ENCODE results near the gene FIS1. TPM values are rescaled to one million over a fixed set of nuclear protein-coding genes. Genes with fewer than 3 reads are reported as not detected.

FIS1 gene
- total RNA-seq, 2 donors from 2014 or later = 166 to 181 TPM

DNA sequence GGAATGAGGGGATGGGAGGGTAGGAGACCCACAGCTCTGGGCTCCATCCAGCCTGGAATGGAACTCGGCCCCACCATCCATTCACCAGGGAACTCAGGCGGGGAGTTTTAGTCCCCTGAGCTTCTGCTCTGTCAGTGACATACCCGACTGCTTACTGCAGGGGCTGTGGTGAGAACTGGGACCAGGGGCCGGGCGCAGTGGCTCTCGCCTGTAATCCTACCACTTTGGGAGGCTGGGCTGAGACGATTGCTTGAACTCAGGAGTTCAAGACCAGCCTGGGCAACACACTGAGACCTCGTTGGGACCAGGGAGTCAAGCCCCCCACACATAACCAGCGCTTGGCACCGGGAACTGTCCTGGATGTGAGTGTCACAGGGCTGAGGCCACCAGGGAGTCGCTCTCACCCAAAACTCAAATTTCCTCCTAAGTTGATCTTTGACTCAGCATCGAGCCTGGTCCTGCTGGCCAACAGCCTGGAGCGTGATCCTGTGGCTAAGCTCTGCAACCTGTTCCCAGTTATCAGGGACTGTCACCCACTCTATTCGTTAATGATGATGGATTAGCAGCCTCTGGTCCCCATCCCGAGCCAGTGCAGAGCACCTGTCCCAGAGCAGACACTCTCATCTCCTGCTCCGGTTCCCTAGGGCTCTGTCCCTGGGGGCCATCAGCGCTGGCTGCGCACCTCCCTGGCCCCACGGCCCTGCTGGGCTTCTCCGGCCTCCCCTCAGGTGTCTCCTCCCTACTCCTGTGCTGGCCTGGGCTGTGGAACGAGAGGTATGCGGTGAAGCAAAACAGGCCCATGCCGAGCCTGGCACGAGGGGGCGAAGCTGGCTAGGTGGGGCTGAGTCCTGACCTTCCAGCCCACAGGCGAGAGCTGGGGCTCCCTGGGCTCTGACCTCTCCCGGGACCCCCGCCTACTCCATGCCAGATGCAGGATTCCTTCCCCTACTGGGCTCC, 6.4 kb downstream of the FIS1 start:
- intact Hi-C loops (cut with DNase I) = no loop called here

DNA sequence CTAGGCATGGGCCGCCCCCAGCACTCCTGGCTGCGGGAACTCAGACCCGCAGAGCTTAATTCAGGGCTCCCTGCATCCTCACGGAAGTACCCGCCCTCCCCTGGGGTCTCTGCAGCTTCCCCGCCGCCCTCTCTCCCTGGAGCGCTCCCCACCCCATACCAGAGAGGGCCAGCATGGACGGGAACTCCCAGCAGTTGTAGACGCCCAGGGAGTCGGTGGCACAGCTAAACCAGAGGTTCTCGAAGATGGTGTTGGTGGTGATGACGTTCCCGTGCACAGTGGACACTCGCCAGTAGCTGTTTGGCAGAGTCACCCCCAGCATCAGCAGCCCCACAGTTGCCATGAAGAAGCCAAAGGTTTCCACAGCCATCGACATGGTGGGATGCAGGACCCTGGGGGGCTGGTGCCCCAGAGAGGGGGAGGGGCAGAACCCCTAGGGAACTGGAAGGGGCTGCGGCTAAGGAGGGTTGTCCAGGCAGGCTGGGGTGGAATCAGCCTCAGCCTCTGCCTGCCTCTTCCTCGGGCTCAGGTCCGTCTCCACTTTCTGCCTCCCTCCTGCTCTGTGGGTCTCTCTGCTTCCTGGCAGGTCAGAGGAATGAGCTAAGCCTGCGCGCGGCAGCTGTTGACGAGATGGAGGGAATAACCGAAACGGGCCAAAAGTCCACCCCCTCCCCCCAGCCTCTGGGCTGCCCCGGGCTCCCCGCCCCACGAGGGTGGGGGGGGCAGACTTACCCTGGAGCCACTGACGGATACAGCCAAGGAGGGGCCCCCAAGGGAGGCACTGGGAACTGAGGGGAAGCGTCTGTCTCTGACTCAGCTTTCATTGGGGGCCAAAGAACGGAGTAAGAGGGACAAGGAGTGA, 7.4 kb downstream of the FIS1 start, which contains the start of gene CLDN15:
TSS of gene CLDN15 (minus strand) at position 597 of the 862 bp plus-strand sequence. CDS start at position 376, 221 bp downstream.
- peak; percentile 94 for DNase-seq (ENCODE audit: low spot score)
- intact Hi-C loops (cut with DNase I) = no loop called here

More for the DNA sequence above, 6.4 kb downstream of the FIS1 start:
- no peak for DNase-seq (ENCODE audit: low spot score)

DNA sequence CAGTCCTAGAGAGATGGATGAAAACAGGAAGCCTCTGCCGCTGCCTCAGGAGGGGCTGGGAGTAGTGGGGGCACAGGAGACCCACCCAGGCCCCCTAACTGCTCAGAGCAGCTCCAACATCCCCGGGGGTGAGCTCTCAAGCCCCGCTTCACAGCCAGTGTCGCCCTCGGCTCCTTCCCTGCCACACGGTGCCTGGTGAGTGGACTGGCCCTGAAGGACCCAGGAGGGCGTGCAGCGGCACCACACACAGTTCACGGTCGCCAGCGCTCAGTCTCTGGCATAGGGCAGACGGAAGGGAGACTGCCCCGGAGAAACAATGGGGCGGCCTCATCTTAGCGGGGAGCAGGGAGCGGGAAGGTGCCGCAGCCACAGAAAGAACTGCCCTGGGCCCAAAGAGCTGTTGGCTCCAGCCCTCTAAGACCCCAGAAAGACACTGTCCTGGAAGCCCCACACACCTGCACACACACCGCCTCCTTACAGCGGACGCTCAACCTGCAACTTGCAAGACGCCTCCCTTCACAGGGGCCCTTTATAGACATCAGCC, 8.5 kb downstream of the FIS1 start:
- intact Hi-C loops (cut with DNase I) = no loop called here
- DNase-seq (ENCODE audit: low spot score) = no peak

DNA sequence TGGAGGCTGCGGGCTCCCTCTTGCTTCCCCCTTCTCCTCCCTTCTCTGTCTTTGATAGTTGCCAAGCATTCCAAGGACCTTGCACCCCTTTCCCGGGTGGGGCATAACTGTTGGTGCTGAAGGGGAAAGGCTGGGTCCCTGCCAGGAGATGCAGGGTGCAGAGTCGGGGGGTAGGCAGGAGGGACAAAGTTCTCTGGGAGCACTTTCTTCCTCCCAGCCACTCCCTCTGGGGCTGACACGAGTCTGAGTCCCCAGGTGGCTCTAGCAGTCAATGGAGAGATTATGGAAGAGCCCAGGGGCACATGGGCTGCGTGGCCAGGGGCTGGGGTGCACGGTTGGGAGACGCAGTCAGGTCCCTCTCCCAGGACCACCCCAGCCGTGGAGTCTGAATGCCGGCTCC, 9.4 kb downstream of the FIS1 start:
- no peak for DNase-seq (ENCODE audit: low spot score)
- intact Hi-C loops (cut with DNase I) = no loop called here

DNA sequence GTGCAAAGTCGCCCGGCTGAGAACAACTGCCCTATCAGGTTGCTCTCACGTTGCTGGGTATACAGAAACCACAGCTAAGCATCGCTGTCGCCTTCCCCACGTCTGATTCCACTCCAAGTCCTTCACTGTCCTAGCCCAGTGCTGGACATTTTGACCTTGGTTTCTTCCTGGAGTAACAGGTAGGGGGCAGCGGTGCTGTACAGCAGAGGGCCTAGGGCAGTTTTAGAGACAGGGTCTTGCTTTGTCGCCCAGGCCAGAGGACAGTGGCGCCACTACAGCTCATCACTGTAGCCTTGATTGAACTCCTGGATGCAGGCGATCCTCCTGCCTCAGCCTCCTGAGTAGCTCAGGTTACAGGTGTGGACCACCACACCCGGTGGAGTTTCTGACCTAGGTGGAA, 9.8 kb downstream of the FIS1 start:
- intact Hi-C loops (cut with DNase I) = no loop called here
- DNase-seq (ENCODE audit: low spot score) = no peak

DNA sequence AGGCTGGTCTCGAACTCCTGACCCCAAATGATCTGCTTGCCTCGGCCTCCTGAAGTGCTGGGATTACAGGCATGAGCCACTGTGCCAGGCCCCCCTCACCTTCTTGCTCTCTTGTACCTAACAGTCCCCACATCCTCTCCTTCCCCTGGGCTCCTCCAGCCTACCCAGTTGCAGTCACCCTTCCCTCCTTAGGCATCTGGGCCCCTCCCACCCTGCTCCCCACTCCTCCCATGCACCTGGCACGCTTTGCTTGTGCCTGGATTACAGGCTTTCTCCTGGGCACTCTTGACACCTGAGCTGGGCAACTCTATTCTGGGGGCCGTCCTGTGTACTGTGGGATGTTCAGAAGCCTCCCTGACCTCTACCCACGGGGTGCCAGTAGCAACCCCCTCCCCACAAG, 10.2 kb downstream of the FIS1 start:
- intact Hi-C loops (cut with DNase I) = no loop called here
- DNase-seq (ENCODE audit: low spot score) = no peak

DNA sequence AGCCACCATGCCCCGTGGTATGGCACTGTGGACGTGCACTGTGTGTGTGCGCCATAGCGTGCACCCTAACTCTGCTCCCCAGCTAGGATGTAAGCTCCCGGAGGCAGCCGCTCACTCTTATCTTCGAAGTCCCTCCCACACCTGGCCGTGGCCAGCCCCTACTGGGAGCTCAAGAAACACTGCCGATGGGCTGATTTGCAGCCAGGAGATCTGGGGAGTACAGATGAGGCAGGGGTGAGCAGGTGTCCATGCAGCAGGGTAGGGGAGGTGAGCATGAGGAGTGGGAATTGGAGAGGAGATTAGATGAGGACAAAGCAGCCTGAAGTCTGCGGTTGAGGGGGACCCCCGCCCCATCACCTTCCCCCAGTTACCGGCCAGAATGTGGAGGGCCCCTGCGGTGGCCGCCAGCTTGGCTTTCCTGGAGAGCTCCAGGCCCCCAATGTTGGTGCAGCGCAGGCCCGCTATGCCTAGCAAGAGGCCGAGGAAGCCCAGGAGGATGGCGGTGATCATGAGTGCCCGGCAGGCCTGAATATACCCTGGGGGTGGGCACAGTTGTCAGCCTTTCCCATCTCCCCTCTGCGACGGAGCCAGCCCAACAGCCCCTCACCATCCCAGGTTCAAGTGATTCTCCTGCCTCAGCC, 10.9 kb downstream of the FIS1 start:
- no peak for DNase-seq (ENCODE audit: low spot score)
- intact Hi-C loops (cut with DNase I) = no loop called here

DNA sequence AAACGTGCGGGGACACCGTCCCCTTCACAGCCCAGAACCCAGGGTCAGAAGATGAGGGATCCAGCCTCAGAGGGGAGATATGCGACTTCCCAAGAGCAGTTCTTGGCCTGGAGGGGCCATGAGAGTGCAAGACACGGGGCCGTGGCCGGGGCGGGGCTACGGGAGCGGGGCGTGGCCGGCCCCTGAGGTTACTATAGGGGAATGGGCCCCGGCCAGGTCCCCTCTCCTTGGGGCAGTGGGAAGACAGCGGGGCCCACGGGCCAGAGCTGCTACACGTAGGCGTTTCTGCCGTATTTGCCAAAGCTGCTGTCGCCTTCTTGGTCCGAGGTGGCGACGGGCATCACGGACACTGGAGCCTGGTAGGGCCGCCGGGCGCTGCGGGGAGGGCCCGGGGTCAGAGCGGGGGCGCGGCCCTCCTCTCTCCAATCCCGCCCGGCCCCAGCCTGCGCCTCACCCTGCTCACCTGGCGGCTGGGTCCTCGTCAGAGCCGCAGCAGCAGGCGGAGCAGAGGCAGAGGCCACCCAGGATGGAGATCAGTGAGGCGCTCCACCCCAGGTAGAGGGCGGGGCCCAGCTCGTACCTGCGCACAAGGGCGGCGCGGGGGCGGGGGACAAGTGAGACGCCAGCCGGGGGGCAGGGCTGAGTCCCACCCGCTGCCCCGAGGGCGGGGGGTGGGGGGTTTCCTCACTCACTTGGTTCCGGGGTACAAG, 12.6 kb downstream of the FIS1 start:
- no peak for DNase-seq (ENCODE audit: low spot score)
- intact Hi-C loops (cut with DNase I) = no loop called here

DNA sequence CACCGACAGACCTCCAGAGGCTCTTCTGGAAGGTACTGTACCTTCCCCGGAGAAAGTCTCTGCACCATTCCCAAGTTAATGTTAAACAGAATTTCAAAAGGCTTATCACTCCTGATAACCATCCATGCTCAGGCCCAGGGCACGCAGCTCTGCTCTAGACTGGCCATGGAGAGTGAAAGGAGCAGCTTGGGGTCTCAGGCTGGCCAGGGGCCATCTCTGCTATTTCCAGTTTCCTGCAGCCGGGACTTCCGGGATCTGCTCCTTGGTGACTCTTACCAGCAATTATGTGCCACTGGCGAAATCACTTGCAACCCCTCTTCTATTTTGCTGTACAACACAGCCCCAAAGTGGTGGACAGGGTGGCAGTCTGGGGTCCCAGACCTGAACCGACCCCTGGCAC, 13.2 kb downstream of the FIS1 start:
- no peak for DNase-seq (ENCODE audit: low spot score)
- intact Hi-C loops (cut with DNase I) = no loop called here

DNA sequence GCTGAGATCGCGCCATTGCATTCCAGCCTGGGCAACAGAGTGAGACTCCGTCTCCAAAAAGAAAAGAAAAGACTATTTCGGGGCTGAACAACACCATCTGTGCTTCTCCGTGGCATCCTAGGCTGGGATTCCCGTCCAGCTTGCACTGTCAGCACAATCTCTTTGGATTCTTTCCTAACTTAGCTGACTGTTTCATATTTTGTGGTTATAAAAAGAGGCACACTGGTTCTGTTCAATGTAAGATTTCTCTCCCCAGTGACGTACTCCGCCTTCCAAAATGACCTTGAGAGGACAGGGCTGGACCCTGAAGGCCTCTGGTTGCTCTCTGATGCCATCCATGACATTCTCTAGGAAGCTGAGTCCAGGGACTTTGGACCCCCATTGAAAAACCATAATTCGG, 18.2 kb downstream of the FIS1 start:
- intact Hi-C loops (cut with DNase I) = no loop called here

DNA sequence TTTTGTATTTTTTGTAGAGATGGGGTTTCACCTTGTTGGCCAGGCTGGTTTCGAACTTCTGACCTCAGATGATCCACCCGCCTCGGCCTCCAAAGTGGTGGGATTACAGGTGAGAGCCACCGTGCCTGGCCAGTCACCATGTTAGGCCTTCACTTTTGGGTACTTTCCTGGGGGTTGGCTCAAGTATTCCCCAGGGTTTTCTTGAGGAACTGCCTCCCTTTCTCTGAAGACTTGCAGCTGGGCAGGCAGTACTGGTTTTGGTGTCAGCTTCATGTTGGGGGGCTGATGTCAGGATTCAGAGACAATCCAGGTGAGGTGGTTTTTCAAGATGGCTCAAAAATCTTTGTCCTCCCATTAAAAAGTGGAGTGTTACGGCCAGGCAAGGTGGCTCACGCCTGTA, 19.2 kb downstream of the FIS1 start:
- DNase-seq (ENCODE audit: low spot score) = no peak
- intact Hi-C loops (cut with DNase I) = no loop called here

More for the DNA sequence above, 18.2 kb downstream of the FIS1 start:
- no peak for DNase-seq (ENCODE audit: low spot score)

DNA sequence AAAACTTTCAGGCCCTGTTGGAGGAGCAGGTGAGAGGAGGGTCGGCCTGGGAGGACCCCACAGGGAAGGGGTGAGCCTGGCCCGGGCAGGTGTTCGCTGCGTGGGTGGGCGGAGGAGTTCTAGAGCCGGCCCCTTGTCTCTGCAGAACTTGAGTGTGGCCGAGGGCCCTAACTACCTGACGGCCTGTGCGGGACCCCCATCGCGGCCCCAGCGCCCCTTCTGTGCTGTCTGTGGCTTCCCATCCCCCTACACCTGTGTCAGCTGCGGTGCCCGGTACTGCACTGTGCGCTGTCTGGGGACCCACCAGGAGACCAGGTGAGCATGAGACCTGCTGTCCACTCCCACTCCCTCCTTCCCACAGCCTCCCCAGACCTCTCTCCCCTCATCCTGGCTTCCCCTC, 21.4 kb downstream of the FIS1 start:
- intact Hi-C loops (cut with DNase I) = no loop called here
- DNase-seq (ENCODE audit: low spot score) = no peak

DNA sequence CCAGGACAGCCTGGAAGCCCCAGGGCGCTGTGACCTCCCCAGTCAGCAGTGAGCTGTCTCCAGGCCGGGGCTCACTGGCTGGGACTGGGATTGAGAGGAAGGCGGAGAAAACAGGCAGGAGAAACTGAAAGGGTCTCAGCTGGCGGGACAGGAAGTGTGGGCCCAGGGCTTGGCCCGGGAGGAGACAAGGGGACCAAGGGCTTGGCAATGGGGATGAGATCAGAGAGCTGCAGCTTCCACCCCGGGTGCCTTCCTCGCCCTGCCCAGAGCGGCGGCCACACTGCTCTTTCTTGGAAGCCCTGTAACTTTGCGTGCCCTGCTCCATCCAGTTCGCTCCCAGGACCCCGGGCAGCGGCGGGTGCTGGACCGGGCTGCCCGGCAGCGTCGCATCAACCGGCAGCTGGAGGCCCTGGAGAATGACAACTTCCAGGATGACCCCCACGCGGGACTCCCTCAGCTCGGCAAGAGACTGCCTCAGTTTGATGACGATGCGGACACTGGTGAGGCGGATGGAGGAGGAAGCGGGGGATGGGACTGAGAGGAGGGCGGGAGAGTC, 22.5 kb downstream of the FIS1 start:
- DNase-seq (ENCODE audit: low spot score) = no peak
- intact Hi-C loops (cut with DNase I) = no loop called here

DNA sequence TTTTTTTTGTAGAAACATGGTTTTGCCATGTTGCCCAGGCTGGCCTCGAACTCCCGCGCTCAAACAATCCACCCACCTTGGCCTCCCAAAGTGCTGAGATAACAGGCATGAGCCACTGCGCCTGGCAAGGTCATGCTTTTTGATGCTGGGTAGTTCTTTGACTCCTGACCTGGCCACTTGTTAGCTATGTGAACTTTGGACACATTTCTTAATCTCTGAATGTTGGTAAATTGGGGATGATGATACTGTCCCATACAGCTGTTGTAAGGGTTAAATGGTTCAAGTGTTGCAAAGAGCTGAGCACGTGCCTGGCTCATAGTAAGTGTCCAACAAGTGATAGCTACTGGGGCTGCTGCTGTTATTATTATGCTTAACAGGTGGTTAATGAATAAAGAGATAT, 24.6 kb downstream of the FIS1 start:
- intact Hi-C loops (cut with DNase I) = loop anchor here in 1 of 2 donors (2.0 kb wide), 1 partner anchor 31 kb away; no protein-coding TSS in a partner anchor
- DNase-seq (ENCODE audit: low spot score) = no peak

DNA sequence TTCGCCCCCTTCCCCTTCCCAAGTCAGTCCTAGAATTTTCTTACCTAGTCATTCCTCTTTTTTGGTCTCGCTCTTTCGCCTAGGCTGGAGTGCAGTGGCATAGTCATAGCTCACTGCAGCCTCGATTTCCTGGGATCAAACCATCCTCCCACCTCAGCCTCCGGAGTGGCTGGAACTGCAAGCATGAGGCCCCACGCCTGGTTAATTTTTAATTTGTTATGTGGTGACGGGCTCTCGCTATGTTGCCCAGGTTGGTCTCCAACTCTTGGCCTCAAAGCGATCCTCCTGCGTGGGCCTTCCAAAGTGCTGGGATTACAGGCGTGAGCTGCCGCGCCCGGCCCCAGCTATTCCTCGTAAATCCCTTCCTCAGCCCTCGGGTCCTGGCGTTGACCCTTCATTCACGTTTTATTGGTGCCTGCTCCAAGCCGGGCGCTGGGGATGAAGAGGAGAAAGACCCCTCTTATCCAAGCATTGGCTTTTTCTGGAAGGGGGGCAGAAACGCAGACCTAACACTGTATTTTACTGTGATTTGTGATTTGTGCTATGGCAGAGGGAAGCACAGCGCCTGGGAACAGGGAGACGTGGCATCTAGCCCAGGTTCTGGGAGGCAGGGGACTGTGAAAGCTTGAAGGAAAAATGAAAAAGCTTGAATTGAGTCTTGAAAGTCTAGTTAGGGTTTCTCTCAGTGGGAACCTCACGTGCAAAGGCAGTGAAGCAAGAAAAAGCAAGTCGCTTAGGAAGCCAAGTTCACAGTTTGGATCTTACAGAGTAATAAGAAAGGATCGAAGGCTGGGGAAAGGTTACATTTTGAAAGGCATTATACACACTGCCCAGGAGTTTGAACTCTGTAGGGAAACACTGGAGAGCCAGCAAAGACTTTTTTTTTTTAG, 26.4 kb downstream of the FIS1 start:
- no peak for DNase-seq (ENCODE audit: low spot score)
- intact Hi-C loops (cut with DNase I) = no loop called here

DNA sequence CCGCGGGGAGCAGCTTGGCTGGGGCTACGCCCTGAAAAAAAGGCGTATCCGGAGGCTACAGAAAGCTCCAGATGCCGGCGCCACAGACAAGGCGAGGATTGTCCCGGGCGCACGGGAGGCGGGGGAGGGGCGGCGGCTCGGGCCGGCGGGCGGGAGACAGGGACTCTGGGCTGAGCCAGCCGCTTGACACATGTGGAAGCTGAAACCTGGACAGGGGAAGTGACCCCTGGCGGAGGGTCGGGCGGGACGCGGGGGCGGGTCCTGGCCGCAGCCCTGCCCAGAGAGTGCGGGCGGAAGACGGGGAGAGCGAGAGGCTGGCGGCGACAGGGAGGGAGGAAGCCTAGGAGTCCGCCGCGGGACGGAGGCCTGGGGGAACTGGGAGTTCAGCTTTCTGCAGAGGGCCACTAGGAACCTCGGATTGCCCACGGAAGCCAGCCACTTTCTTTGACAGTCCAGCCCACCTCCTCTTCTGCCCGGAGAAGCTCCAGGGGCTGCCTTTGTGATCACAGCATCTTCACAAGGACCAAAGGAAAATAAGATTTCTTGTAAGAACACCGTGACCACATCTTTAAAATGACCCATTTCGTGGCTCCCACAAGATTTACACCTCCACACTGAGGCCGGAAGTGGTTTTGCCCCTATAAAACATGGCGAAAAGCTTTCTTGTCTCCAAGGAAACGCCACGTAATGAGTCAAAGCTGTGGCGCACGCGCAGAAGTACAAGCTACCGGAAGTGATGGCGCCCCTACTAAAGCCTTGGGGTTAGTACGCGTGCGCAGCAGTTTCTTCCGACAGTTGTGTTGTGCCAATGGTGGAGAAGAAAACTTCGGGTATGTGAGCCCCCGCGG, 27.3 kb downstream of the FIS1 start, which contains the start of the genes PLOD3 and ZNHIT1:
TSS of gene PLOD3 (minus strand) at position 194 of the 848 bp plus-strand sequence. CDS start 307 bp downstream, outside the sequence.
TSS of gene ZNHIT1 (plus strand) at position 778 of the 848 bp plus-strand sequence. CDS start at position 809, 31 bp downstream.
- intact Hi-C loops (cut with DNase I) = no loop called here
- DNase-seq (ENCODE audit: low spot score) = peak; percentile 99
